ENCODE data around the gene C17orf58.
"Not testable (repeated sequence)": the region's sequence is repeated elsewhere in the genome, so short reads cannot be mapped to it uniquely, and the experiment has no call there.

The C17orf58 gene

DNA sequence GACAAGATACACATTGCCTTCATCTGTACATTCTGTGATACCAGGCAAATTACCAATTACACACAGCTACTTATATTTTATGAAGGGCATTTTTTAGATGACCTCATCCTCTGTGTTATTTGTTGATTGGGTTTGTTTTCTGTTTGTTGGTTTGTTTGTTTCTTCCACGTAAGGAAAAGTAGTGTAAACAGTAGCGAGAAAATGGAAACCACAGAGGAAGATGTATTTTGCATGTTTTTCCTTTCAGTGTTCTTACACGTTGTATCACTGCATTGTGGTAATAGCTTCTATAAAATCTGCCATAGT is 12.9 kb downstream of the C17orf58 start:
- TF ChIP-seq, protein P1, sequence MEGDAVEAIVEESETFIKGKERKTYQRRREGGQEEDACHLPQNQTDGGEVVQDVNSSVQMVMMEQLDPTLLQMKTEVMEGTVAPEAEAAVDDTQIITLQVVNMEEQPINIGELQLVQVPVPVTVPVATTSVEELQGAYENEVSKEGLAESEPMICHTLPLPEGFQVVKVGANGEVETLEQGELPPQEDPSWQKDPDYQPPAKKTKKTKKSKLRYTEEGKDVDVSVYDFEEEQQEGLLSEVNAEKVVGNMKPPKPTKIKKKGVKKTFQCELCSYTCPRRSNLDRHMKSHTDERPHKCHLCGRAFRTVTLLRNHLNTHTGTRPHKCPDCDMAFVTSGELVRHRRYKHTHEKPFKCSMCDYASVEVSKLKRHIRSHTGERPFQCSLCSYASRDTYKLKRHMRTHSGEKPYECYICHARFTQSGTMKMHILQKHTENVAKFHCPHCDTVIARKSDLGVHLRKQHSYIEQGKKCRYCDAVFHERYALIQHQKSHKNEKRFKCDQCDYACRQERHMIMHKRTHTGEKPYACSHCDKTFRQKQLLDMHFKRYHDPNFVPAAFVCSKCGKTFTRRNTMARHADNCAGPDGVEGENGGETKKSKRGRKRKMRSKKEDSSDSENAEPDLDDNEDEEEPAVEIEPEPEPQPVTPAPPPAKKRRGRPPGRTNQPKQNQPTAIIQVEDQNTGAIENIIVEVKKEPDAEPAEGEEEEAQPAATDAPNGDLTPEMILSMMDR (IDR thresholded peaks at IDR 0.05; ENCODE audit: insufficient read depth, low read length, missing control alignments) = no peak
- H3K4me3 ChIP-seq (ENCODE audit: low read depth, low read length) = no peak overlapping the region
- ChIA-PET CTCF (interaction anchor here (0.8 to 1.2 kb wide), 2 partner anchors 9 to 36 kb away, joined by 3 read pairs; no protein-coding TSS in a partner anchor), POLR2A (interaction anchor here (0.6 kb wide), 1 partner anchor 10 kb away, joined by 3 read pairs; no protein-coding TSS in a partner anchor)
- DNase-seq (ENCODE audit: low read depth, low spot score) = no peak

DNA sequence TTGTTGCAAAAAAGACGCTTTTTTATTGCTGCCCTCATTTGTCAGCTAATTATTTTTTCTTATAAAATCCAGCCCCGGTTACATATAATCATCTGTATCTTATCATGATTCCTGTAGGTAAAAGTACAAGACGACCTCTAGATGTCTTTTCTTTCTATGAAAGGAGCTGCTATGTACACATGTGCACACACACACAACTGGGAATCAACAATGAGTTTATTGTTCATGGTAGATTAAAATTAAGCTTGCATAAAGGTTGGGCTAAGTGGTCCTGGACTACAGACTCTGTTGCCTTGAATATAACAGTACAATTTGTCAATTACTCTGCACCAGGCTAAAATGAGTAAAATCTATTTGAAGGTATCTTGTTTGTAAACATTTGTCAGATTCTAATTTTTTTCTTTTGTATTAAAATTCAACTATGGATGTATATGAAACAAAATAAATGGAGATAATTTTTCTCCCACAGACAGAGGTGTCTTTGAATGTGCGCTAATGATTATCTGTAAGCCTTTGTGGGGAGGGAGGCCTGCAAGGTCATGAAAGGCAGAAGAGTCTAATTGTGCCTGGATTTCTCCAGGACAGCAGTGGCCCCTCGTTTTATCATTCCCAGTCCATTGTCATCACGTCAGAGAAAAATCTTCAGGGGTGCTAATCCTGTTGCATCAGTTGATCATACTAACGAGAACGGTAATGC is 13.4 kb downstream of the C17orf58 start:
- H3K4me3 ChIP-seq (ENCODE audit: low read depth, low read length) = no peak overlapping the region
- TF ChIP-seq, protein P1 (IDR thresholded peaks at IDR 0.05; ENCODE audit: insufficient read depth, low read length, missing control alignments) = no peak
- no peak for DNase-seq (ENCODE audit: low read depth, low spot score)
- CTCF ChIA-PET = interaction anchor here (0.7 to 1.2 kb wide), 3 partner anchors 9 to 136 kb away, joined by 3 read pairs; no protein-coding TSS in a partner anchor
- POLR2A ChIA-PET = interaction anchor here (0.6 kb wide), 1 partner anchor 10 kb away, joined by 3 read pairs; no protein-coding TSS in a partner anchor

DNA sequence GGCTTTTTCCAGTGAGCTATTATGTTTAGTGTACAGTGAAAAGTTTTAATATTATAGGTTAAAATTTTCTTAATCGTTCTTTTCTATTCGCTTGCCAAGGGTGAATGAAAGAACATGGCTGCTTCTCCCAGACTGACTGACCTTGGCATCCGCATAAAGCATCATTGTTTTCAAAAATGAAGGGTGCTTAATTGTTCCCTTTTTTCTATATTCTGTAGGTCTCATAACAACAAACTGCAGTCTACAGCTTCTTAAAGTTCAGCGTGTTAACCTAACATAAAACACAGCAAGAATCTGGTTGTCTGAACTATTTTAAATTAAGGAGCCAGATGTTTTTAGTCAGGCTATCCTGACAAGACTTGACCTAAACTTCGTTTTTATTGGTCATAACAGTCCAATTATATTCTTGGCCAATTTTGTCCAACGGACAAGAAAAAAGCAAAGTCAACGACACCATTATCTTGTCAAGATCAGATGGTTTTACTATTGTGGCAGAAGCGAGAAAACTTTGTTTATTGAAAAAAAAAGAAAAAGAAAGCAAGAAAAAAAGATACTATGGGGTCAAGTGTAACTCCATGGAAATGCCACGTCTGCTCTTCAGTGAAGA is 14.1 kb downstream of the C17orf58 start:
- CTCF ChIA-PET = interaction anchor here (0.7 to 0.8 kb wide), 2 partner anchors 10 to 135 kb away, joined by 3 read pairs; no protein-coding TSS in a partner anchor
- TF ChIP-seq, protein P1 (IDR thresholded peaks at IDR 0.05; ENCODE audit: insufficient read depth, low read length, missing control alignments) = no peak
- DNase-seq (ENCODE audit: low read depth, low spot score) = no peak
- H3K4me3 ChIP-seq (ENCODE audit: low read depth, low read length) = no peak overlapping the region
- POLR2A ChIA-PET = no interaction called here

DNA sequence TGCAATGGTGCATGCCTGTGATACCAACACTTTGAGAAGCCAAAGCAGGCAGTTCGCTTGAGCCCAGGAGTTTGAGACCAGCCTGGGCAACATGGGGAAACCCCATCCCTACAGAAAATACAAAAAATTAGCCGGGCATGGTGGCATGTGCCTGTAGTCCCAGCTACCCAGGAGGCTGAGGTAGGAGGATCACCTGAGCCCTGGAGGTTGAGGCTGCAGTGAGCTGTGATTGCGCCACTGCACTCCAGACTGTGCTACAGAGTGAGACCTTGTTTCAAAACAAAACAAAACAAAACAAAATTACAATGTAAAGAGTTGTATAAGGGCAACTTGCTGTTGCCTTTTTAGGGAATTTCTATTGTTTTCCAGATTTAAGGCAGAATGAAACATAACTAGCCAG is 15.4 kb downstream of the C17orf58 start:
- POLR2A ChIA-PET; H3K4me3 ChIP-seq (ENCODE audit: low read depth, low read length); DNase-seq (ENCODE audit: low read depth, low spot score); CTCF ChIA-PET: not testable (repeated sequence)

DNA sequence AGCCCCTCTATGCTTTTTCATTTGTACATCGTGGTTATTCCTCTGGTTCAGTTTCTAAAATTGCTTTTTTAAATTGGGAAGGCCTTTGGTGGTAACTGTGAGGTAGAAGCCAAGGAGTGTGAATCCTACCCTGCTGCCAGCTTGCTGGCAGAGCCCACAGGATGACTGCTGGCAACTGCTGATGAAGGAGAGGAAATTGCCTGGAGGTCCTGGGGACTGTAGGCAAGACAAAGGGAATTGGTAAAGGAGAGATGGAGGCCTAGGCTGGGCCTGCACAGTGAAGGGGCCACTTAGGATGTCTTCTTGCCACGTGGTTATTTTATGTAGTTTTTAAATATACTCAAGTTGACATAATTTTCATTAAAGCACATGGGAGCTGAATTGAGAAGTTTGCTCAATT is 15.8 kb downstream of the C17orf58 start:
- no peak for DNase-seq (ENCODE audit: low read depth, low spot score)
- ChIA-PET POLR2A (no interaction called here), CTCF (no interaction called here)
- TF ChIP-seq, protein P1 (IDR thresholded peaks at IDR 0.05; ENCODE audit: insufficient read depth, low read length, missing control alignments) = no peak
- H3K4me3 ChIP-seq (ENCODE audit: low read depth, low read length) = no peak overlapping the region

DNA sequence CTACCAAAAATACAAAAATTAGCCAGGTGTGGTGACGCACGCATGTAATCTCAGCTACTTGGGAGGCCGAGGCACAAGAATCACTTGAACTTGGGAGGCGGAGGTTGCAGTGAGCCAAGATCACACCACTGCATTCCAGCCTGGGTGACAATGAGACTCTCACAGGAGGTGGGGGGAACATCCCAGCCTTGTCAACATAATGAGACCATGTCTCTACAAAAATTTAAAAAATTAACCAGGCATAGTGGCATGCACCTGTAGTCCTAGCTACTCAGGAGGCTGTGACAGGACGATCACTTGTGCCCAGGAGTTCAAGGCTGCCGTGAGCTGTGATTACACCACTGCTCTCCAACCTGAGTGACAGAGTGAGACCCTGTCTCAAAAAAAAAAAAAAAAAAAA is 20.0 kb downstream of the C17orf58 start:
- CTCF ChIA-PET; POLR2A ChIA-PET; H3K4me3 ChIP-seq (ENCODE audit: low read depth, low read length); DNase-seq (ENCODE audit: low read depth, low spot score): not testable (repeated sequence)

DNA sequence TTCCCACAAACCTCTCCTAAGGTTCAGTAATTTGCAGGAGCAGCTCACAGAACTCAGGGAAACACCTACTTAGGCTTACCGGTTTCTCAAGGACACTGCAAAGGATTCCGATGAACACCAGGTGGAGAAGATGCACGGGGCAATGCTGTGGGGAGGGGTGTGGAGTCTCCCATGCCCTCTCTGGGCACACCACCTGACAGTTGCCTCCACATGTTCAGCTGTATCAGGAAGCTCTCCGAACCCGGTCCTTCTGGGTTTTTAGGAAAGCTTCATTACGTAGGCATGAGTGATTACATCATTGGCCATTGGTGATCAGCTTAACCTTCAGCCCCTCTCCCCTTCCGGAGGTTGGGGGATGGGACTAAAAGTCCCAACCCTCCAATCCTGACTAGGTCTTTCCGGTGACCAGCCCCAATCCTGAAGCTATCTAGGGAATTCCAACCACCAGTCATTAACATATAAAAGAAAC is 21.6 kb downstream of the C17orf58 start:
- TF ChIP-seq, protein P1 (IDR thresholded peaks at IDR 0.05; ENCODE audit: insufficient read depth, low read length, missing control alignments) = no peak
- H3K4me3 ChIP-seq (ENCODE audit: low read depth, low read length) = no peak overlapping the region
- DNase-seq (ENCODE audit: low read depth, low spot score) = no peak
- ChIA-PET POLR2A (no interaction called here), CTCF (interaction anchor here (0.9 to 1.5 kb wide), 3 partner anchors 9 to 19 kb away, joined by 3 to 13 read pairs (median 4); no protein-coding TSS in a partner anchor)
